ENCODE results near the gene SRGAP2C.
"Not testable (repeated sequence)": the region's sequence is repeated elsewhere in the genome, so short reads cannot be mapped to it uniquely, and the experiment has no call there.

DNA sequence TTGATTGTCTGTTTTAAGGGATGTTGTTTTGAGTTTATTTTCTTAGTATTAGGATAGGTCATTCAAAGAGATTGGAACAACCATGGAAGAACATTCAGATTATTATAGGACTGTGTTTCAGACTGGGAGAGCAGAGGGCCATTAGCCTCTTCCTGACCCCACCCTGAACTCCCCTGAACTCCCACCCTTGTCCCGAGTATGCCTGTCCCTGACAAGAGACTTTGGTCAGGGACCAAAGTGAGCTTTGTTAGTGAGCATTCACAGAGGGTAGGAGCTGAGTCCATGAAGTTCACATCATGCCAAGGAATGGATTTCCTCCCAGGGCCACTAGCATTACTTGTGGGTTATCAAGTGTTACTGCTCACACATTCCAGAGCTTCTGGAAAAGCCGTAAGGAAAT, 172.0 kb downstream of the SRGAP2C start:
- TF ChIP-seq, protein P1, sequence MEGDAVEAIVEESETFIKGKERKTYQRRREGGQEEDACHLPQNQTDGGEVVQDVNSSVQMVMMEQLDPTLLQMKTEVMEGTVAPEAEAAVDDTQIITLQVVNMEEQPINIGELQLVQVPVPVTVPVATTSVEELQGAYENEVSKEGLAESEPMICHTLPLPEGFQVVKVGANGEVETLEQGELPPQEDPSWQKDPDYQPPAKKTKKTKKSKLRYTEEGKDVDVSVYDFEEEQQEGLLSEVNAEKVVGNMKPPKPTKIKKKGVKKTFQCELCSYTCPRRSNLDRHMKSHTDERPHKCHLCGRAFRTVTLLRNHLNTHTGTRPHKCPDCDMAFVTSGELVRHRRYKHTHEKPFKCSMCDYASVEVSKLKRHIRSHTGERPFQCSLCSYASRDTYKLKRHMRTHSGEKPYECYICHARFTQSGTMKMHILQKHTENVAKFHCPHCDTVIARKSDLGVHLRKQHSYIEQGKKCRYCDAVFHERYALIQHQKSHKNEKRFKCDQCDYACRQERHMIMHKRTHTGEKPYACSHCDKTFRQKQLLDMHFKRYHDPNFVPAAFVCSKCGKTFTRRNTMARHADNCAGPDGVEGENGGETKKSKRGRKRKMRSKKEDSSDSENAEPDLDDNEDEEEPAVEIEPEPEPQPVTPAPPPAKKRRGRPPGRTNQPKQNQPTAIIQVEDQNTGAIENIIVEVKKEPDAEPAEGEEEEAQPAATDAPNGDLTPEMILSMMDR (IDR thresholded peaks at IDR 0.05; ENCODE audit: insufficient read depth, low read length, poor library complexity, severe bottlenecking), result not testable (repeated sequence)
- not testable (repeated sequence) for TF ChIP-seq EZH2phosphoT487 (conservative IDR thresholded peaks at IDR 0.05; ENCODE audit: low read length)

Measured in SU-DHL-6 (cell line).